HL-60/S4 treated with retinoic acid at 250 ng/mL for 4 days and 3 days (cell line): ENCODE measurements around the gene SELENOS.

ENCODE experiments used
- in situ Hi-C: fragments of 300-500 bp; cut with MboI; formaldehyde crosslinking; loops from 2 replicates; pipeline ENCODE4 v1.7.0; 2022; ENCODE audit warnings: low sequenced_read_pairs

The SELENOS gene

DNA sequence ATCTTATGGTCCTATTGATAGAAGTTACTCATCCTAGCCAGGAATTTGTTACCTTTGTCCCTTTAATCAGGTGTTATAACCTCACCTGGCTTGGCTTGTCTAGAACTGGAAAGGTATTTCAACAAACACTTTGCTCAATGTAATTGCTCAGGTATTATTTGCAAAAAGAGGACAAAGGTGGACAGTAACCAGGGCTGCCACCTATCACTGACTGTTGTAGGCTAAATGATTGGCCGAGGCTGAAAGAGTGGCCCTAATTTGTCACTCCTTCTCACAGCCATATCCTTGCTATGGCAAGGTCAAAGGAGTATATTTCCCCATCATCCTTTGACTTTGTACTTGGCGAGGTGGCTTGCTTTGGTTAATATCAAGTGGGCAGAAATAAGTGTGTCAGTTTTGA lies 2.7 kb upstream of the SELENOS start:
- in situ Hi-C loops, result no loop called here

- in situ Hi-C loops, result no loop called here
Observed at GRCh38 chr15:101277943-101278564, 769 bp upstream of the SELENOS start.

GRCh38 chr15:101276501-101277037 lies 716 bp downstream of the SELENOS start:
- in situ Hi-C loops, result no loop called here

DNA sequence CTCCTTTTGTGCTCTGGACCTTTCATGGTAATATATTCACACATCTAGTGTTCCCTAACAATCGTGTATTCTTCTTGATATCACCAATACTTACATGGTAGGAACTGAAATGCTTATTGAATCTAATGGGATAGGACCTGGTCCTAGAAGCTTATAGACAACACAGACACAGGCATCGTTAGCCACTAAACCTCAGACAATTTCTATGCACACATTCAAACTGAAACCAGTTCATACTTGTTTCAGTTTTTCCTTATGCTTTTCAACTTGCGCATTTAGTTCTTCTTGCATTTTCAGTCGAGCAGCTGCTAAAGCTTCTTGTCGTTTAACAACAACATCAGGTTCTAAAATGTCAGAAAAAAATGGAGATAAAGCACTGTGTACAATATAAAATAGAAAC lies 2.3 kb downstream of the SELENOS start:
- in situ Hi-C loops, result no loop called here

- in situ Hi-C loops, result loop anchor here (25.0 kb wide), 2 partner anchors 361 to 636 kb away; partner anchors contain the start of gene LRRK1
Observed at GRCh38 chr15:101273534-101273933, 3.8 kb downstream of the SELENOS start.

GRCh38 chr15:101272584-101272983 lies 4.7 kb downstream of the SELENOS start:
- in situ Hi-C loops, result loop anchor here (25.0 kb wide), 2 partner anchors 360 to 635 kb away; partner anchors contain the start of gene LRRK1

DNA sequence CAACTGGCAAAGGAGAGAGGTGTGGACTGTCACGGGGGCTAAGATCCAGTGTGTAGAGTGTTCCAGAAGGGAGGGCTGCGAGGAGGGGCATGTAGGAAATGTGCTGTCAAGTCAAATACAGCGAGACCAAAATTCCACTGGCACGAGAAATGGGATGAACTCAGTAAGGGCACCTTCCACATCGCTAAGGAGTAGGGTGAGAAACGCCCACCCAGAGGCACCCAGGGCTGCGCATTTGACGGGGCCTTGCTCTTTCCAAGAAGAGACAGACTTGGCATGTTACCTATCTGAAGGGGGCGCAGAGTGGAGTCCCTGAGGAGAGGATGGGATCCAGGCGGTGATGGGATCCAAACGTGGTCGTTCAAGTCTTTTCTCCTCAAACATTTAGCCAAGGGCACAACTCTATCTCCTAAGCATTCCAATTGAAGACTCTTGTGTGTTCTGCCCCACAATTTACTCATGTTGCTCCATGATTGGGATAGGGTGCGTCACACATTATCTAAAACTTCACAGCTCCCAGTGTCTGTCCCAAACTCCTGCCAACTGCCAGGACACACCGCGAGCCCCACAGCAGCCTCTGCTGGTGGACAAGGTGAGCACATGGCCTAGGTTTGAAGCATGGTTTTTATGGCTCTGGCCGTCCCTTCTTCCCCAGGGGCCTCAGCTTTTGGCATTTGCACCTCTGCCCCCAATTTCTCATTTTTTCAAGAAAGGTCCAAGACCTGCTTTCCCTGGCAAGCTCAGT lies 7.6 kb downstream of the SELENOS start:
- in situ Hi-C loops, result loop anchor here (10.0 to 25.0 kb wide), 3 partner anchors 175 to 632 kb away; partner anchors contain the start of gene LRRK1

DNA sequence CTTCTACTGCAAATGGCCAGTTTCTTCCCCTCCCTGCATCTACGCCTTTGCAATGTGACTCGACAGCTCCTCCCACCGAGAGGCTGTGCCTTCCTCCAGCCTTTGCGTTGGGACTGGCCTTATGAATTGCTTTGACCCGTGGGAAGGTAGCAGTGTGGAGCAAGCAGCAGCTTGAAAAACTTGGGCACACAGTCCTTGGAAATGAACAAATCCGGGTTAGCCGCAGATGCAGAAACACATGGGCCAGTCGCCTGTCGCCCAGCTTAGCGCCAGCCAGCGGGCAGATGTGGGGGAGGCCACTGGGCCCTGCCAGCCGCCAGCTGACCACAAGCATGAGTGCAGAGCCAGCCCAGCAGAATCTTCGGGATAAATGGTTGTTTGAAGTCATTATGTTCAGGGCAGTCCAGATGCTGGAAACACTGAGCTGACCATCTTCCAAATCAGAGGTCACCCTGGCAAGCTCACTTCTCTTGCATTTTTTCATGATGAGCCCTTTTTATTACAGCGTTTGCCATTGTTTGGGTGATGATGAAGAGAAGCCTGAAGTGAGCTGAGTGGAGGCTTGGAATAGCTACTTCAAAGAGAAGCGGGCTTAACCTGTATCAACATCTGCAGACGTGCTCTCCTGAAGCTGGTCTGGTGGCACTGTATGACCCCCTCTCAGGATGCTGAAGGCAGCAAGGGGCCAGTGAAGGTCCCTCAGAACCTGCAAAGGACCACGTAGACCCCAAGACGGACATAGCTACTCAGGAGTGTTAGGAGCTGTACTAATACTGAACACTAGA lies 9.8 kb downstream of the SELENOS start:
- in situ Hi-C loops, result loop anchor here (10.0 to 25.0 kb wide), 3 partner anchors 173 to 630 kb away; partner anchors contain the start of gene LRRK1

DNA sequence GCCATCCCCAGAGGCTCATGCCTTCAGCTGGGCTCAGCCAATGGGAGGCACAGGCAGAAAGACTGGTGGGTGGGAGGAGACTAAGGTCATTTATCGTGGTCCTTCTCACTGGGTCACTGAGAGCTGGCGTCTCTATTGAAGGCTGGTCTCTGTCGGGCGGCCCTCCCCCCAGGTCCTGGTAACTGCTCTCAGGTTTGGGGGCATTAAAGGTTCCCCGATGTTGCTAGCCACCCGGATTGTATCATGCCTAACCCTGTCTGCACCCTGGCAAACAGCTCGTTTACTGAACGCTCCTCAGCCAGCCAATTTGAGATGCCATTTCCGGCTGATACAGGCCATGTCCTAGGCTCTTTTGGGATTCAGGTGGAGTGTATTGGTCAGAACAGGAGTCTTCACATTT lies 10.5 kb downstream of the SELENOS start:
- in situ Hi-C loops, result loop anchor here (10.0 to 25.0 kb wide), 3 partner anchors 172 to 629 kb away; partner anchors contain the start of gene LRRK1

GRCh38 chr15:101266034-101266433 lies 11.3 kb downstream of the SELENOS start:
- in situ Hi-C loops, result loop anchor here (10.0 to 25.0 kb wide), 3 partner anchors 171 to 629 kb away; partner anchors contain the start of gene LRRK1

DNA sequence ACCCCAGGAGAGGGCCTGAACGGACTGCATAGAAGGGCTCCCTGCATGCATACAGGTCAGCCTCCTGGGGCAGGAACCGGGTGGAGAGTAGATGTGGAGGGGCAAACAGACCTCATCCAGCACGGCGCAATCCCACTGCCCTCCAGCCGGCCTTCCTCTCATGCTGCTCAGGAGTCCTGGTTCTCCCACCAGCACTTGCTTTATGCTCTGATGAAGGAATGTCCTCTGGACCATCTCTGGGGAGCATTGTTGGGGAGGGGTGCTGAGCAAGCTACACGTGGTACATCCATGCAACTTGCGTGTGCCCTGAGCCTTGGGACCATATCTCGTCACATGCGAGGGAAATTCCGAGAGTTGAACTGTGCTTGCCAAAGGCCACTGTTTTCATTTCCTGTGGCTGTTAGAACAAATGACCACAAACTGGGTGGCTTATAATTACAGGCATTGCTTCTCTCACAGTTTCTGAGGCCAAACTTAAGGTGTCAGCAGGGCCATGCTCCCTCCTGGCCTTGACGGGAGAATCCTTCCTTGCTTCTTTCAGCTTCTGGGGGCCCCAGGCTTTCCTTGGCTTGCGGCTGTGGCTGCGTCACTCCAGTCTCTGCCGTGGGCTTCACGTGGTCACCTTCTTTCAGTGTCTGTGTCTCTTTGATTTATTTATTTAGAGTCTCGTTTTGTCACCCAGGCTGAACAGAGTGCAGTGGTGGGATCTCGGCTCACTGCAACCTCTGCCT lies 12.2 kb downstream of the SELENOS start:
- in situ Hi-C loops, result loop anchor here (5.0 to 25.0 kb wide), 4 partner anchors 170 to 628 kb away; partner anchors contain the start of gene LRRK1

GRCh38 chr15:101264011-101264410 lies 13.3 kb downstream of the SELENOS start:
- in situ Hi-C loops, result loop anchor here (5.0 to 25.0 kb wide), 4 partner anchors 169 to 627 kb away; partner anchors contain the start of gene LRRK1

- in situ Hi-C loops, result loop anchor here (5.0 to 25.0 kb wide), 4 partner anchors 168 to 625 kb away; partner anchors contain the start of gene LRRK1
Observed at GRCh38 chr15:101262551-101262950, 14.7 kb downstream of the SELENOS start.

- in situ Hi-C loops, result loop anchor here (25.0 kb wide), 2 partner anchors 346 to 621 kb away; partner anchors contain the start of gene LRRK1
Observed at GRCh38 chr15:101258238-101259144, 18.8 kb downstream of the SELENOS start.

GRCh38 chr15:101256757-101257156 lies 20.5 kb downstream of the SELENOS start:
- in situ Hi-C loops, result loop anchor here (25.0 kb wide), 2 partner anchors 344 to 619 kb away; partner anchors contain the start of gene LRRK1

GRCh38 chr15:101255615-101256241 lies 21.6 kb downstream of the SELENOS start:
- in situ Hi-C loops, result loop anchor here (25.0 kb wide), 2 partner anchors 343 to 618 kb away; partner anchors contain the start of gene LRRK1

- in situ Hi-C loops, result loop anchor here (25.0 kb wide), 2 partner anchors 343 to 618 kb away; partner anchors contain the start of gene LRRK1
Observed at GRCh38 chr15:101255051-101255395, 22.3 kb downstream of the SELENOS start.
